HG02610 (cell line): Measurements from ENCODE around the gene IGDCC3.
"Not testable (repeated sequence)": the region's sequence is repeated elsewhere in the genome, so short reads cannot be mapped to it uniquely, and the experiment has no call there.

Source experiments
- ATAC-seq: cut with Tn5 transposase; IDR thresholded peaks from one replicate; pipeline ENCODE4 v1.9.1; 2021; ENCODE audit warnings: mild to moderate bottlenecking, moderate library complexity; ENCODE audit not compliant: unreplicated experiment

Gene IGDCC3

DNA sequence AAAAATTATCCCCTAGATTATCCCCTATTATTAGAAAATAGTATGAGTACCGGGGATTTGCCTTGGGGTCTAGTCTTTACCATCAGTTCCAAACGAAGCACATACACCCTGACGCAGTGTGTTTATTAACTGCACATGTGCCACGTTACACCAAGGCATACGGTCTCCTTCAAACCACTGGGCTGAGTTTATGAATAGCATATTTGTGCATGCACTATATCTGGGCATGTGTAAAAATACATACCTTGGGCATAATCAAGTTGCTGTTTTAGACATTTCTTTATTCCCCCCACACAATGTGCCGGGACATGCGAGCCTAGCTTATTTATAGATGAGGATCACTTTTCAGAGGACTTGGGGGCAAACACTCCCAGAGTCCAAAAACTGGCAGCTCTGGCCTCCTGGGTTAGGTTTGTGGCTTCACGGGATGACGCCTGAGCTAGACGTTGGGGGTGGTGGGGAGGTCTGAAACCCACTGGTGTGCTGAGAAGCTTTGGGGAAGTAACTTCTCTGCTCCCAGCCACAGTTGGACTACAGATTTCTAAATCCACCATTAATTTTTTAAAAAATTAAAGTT, 28.7 kb upstream of the IGDCC3 start:
- ATAC-seq = no peak

GRCh38 chr15:65405791-65406423, 28.1 kb upstream of the IGDCC3 start:
- ATAC-seq = no peak

- ATAC-seq = no peak
Measured at GRCh38 chr15:65404186-65404872, 26.5 kb upstream of the IGDCC3 start.

DNA sequence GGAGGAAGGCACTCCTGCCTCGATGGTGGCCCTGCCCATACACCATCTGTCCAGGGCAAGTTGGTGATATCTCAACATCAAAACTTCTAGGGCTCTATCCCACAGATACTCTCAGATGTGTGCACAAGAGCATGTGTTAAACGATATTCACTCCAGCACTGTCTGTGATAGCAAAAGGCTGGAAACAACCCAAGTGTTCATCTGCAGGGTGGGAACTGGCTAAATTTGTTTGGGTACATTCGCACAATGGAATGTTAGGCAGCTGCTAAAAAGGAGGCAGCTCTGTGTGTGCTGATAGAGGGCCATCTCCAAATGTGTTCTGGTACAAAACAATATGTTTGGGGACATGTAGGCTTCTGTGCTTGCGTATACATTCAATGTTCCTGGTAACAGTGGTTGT, 25.2 kb upstream of the IGDCC3 start:
- ATAC-seq = no peak

DNA sequence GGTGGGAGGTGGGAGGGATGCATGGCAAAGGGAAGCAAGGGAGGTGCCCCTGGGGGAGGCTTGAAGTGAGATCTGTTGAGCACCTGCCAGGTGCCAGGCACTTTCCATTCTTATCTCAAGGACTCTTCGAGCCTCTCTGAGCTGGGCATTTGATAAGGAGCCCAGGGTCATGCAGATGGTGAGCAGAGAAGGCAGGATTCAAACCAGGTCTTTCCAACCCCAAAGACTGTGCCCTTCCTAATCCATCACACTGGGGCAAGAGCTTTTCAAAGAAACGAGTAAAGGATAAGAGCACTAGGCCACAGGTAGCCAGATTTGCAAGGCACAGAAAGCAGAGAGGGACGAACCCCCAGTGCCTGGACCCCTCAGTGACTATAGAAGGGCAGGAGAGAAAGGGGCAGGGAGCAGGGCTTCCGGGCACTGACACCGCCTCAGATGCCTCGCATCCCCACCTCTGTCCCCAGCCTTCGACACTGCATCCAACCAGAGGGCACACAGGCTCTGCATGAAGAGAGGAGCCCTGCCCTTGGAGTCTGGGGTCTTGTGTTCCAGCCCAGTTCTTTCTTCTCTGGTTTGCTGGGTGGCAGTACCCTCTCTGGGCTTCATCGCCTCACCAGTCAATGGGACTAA, 23.9 kb upstream of the IGDCC3 start:
- ATAC-seq = no peak

DNA sequence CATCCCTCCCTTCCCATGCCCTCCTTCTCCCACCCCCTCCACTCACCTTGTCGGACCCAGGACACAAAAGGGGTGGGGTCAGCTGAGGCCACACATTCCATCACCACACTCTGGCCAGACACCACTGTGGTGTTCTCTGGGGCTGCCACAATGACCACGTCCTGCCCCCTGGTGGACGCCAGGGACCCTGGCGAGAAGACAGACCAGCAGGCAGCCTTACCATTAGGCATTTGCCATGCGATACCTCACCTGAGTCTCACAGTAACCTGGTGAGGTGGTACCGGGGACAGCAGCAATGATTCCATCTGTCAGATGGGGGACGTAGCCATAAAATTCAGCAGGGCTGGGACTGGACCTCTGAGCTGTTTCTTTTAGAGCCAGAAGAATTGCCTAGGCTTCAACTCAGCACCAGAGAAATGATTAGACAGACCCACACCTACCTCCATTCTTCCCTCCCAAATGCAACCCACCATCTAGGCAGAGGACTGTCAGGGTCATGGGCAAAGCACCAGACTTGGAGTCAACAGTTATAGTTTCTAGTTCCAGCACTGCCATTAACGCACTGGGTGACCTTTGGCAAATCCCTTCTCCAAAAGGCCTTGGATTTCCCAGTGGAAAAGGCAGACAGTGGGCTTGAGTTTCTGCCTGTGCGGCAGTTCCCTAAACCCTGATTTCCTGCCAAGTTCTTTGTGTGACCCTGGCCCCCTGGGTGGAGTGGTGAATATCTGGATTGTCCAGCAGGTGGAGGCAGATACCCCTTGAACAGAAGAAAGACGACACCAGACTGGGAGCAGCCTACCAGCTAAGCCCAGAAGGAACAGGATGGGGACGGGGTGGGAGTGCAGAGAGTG, 23.2 kb upstream of the IGDCC3 start:
- no peak for ATAC-seq

- no peak for ATAC-seq
Measured at GRCh38 chr15:65399997-65400396, 22.2 kb upstream of the IGDCC3 start.

DNA sequence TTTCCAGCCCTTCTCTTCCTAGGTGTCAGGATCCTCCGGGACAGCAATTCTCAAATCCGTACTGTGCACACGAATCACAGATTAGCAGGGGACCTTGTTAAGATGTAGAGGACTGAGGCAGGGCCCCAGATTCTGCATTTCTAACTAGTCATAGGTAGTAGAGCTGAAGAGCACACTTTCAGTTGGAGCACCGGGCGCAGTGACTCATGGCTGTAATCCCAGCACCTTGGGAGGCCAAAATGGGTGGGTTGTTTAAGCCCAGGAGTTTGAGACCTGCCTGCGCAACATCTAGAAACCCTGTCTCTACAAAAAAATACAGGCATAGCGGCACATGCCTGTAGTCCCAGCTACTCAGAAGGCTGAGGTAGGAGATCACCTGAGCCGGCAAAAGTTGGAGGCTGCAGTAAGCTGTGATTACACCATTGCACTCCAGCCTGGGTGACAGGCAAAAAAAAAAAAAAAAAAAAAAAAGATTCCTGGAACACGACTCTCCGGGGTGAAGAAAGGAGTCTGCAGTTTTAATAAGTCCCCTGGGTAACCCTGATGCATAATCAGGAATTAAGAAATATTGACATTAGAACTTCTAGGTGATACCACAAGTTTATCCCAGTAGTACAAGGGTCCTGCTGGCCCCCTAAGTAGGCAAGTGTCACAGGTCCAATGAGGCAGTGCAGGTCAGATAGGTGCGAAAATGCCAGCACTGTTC, 21.4 kb upstream of the IGDCC3 start:
- ATAC-seq = no peak

DNA sequence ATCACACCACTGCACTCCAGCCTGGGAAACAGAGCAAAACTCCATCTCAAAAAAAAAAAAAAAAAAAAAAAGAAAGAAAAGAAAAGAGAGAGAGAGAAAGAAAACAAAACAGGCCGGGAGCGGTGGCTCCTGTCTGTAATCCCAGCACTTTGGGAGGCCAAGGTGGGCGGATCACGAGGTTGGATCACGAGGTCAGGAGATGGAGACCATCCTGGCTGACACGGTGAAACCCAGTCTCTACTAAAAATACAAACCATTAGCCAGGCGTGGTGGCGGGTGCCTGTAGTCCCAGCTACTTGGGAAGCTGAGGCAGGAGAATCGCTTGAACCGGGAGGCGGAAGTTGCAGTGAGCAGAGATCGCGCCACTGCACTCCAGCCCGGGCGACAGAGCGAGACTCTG, 20.7 kb upstream of the IGDCC3 start:
- not testable (repeated sequence) for ATAC-seq

GRCh38 chr15:65396965-65397317, 19.1 kb upstream of the IGDCC3 start:
- no peak for ATAC-seq

DNA sequence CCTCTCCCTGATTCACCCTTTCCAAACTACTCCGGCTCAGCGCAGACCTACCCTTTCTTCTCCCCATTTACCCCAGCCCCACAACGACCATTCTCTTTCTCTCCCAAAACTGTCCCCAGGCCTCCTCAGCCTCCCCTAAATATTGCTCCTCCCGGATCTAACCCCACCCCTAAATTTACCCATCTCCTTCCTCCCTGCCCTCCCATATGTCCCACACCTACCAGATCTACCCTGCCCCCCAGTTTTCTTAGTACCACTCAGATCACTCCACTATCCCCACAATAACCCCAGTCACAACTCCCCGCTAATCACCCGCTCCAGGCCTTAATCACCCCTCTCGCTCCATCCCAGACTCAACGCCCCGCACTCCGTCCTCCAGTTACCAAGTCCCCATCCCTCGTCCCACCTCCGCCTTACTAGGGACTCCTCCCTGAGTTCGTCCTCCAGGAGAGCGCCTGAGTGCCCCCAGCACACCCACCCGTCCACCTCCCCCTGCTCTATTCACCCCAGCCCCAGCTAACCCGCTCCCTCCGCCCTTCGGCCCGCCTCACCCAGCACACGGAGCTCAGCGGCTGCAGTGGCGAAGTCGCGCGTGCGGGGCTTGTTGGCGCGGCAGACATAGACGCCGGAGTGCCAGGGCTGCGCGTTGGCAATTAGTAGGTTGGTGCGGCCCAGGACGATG, 18.6 kb upstream of the IGDCC3 start:
- no peak for ATAC-seq

- ATAC-seq = no peak
Measured at GRCh38 chr15:65395567-65396202, 17.9 kb upstream of the IGDCC3 start.

- ATAC-seq = no peak
Measured at GRCh38 chr15:65394936-65395335, 17.1 kb upstream of the IGDCC3 start.

GRCh38 chr15:65394280-65394789, 16.5 kb upstream of the IGDCC3 start:
- ATAC-seq = no peak

DNA sequence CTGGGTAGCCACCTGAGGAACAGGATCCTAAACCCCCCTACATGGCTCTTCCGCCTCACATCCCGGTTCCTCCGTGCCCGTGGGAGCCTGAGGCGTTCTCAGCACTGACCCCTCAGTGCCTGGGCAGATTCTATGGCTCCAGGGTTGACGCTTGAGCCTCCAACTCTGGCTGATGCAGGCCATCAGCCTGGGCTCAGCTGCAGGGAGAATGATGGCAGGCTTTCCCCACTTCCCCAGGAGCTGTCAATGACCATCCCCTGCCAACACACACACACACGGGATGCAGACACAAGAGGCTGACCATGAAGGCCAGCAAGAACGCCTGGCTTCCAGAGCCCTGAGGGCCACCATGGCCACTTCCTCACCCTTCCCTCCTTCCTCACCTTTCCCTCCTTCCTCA, 15.8 kb upstream of the IGDCC3 start:
- ATAC-seq = no peak

GRCh38 chr15:65393091-65393490, 15.3 kb upstream of the IGDCC3 start:
- ATAC-seq = no peak

GRCh38 chr15:65392368-65392767, 14.6 kb upstream of the IGDCC3 start:
- ATAC-seq = no peak

- ATAC-seq = no peak
Measured at GRCh38 chr15:65391732-65392131, 13.9 kb upstream of the IGDCC3 start.

- ATAC-seq = no peak
Measured at GRCh38 chr15:65390447-65390846, 12.6 kb upstream of the IGDCC3 start.
